Activated CD8-positive, alpha-beta T cell treated with anti-CD3 and anti-CD28 coated beads for 36 hours (primary cell): ENCODE measurements around the gene PPP4R4. TPM values are rescaled to one million over a fixed set of nuclear protein-coding genes. Genes with fewer than 3 reads are reported as not detected.

Source experiments
- ATAC-seq: fragments of 200-7000 bp; cut with Tn5 transposase; one replicate; pipeline ENCODE4 v1.10.0; 2021; ENCODE audit warnings: mild to moderate bottlenecking, moderate library complexity
- CTCF ChIA-PET: fragments of 350-600 bp; sonication (Branson Sonifier 250); formaldehyde crosslinking; loops from one replicate; lab custom pipeline; 2021; ENCODE audit warnings: antibody characterized with exemption; lab: Charles Lee
- POLR2A ChIA-PET: fragments of 350-600 bp; sonication (Branson Sonifier 250); formaldehyde crosslinking; loops from one replicate; lab custom pipeline; 2021; ENCODE audit warnings: antibody characterized with exemption; lab: Charles Lee
- DNase-seq: peaks from one replicate; pipeline ENCODE4 v3.0.0-alpha.2; 2020
- H3K27ac Mint-ChIP-seq: one replicate; pipeline ENCODE4 v1.8.0; 2021; ENCODE audit warnings: mild to moderate bottlenecking, mixed read lengths
- H3K27me3 Mint-ChIP-seq: one replicate; pipeline ENCODE4 v1.8.0; 2021; ENCODE audit warnings: mixed read lengths
- H3K36me3 Mint-ChIP-seq: one replicate; pipeline ENCODE4 v1.8.0; 2021; ENCODE audit warnings: low read depth, mixed read lengths
- H3K4me1 Mint-ChIP-seq: one replicate; pipeline ENCODE4 v1.8.0; 2021; ENCODE audit warnings: low read depth, mixed read lengths
- H3K4me3 Mint-ChIP-seq: one replicate; pipeline ENCODE4 v1.8.0; 2021; ENCODE audit warnings: mild to moderate bottlenecking, moderate library complexity, mixed read lengths
- H3K9me3 Mint-ChIP-seq: one replicate; pipeline ENCODE4 v1.8.0; 2021; ENCODE audit warnings: mixed read lengths
- intact Hi-C: fragments of 100-400 bp; cut with micrococcal nuclease; formaldehyde crosslinking; loops from one replicate; pipeline ENCODE4 v1.10.0; 2022
- total RNA-seq, 2 experiments: library from RNA; stranded (reverse); gene quantifications; one replicate each; pipeline ENCODE4 v1.2.3, GENCODE V29; 2021
- TF ChIP-seq, protein P1 (sequence below): fragments of 200-600 bp; IDR thresholded peaks from one replicate; pipeline ENCODE4 v1.8.0; 2022; ENCODE audit warnings: antibody characterized with exemption, mild to moderate bottlenecking

The PPP4R4 gene
- total RNA-seq, 2 experiments from 2014 or later = 0.63 to 1.2 TPM

DNA sequence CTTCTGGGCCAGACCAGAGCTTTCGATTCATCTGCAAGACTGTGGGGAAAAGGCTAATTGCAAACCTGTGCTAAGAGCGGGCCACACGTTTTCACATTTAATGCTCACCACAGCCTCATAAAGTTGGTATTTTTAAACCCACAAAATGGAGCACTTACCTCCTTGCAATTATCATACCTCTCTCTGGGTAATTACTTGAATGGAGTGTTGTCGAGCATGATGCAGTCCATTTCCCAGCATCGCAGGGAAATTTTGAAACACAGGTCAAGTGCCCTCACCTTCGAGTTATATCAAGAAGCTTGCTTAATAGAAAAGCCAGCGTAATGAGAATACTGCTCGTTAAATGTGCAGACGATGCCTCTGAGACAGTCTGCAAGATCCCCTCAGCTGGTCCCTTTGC, 35.9 kb upstream of the PPP4R4 start:
- ATAC-seq = no peak
- POLR2A ChIA-PET = no interaction called here
- intact Hi-C loops = loop anchor here (10.0 kb wide), 1 partner anchor 183 kb away; no protein-coding TSS in a partner anchor

DNA sequence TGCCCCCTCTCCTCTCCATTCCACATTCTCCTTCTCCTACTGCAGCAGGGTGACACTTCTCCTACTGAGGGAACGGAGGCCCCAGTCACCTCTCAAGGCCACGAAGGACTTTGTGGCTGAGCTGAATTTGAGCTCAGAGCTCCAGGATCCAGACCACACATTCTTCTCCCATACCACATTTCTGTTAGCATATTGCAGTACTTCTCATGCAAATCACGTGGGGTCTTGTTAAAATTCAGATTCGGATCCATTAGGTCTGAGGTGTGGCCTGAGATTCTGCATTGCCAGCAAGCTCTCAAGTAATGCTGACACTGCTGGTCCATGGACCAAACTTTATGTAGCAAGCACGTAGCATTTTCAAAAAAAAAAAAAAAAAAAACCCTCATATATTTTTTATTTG, 35.1 kb upstream of the PPP4R4 start:
- H3K27me3 Mint-ChIP-seq = peaks cover 12% of the 10 kb centered on the region
- TF ChIP-seq, protein P1, sequence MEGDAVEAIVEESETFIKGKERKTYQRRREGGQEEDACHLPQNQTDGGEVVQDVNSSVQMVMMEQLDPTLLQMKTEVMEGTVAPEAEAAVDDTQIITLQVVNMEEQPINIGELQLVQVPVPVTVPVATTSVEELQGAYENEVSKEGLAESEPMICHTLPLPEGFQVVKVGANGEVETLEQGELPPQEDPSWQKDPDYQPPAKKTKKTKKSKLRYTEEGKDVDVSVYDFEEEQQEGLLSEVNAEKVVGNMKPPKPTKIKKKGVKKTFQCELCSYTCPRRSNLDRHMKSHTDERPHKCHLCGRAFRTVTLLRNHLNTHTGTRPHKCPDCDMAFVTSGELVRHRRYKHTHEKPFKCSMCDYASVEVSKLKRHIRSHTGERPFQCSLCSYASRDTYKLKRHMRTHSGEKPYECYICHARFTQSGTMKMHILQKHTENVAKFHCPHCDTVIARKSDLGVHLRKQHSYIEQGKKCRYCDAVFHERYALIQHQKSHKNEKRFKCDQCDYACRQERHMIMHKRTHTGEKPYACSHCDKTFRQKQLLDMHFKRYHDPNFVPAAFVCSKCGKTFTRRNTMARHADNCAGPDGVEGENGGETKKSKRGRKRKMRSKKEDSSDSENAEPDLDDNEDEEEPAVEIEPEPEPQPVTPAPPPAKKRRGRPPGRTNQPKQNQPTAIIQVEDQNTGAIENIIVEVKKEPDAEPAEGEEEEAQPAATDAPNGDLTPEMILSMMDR = no peak
- intact Hi-C loops = loop anchor here (10.0 kb wide), 1 partner anchor 184 kb away; no protein-coding TSS in a partner anchor
- peaks cover 2% of the 10 kb centered on the region for H3K4me1 Mint-ChIP-seq
- ATAC-seq (no peak), DNase-seq (no peak)
- ChIA-PET CTCF (interaction anchor here (0.8 to 8.5 kb wide), 7 partner anchors 13 to 199 kb away, joined by 3 to 115 read pairs (median 3); no protein-coding TSS in a partner anchor), POLR2A (no interaction called here)
- no peak overlapping the region for H3K4me3 Mint-ChIP-seq
- H3K36me3 Mint-ChIP-seq = no peaks in the 10 kb centered on the region
- peaks cover 5% of the 10 kb centered on the region for H3K9me3 Mint-ChIP-seq
- no peak overlapping the region for H3K27ac Mint-ChIP-seq

More for the DNA sequence above, 35.9 kb upstream of the PPP4R4 start:
- TF ChIP-seq, protein P1 = no peak
- peaks cover 5% of the 10 kb centered on the region for H3K9me3 Mint-ChIP-seq
- no peak for DNase-seq
- H3K27me3 Mint-ChIP-seq = peaks cover 15% of the 10 kb centered on the region
- CTCF ChIA-PET = interaction anchor here (0.8 to 8.5 kb wide), 8 partner anchors 13 to 199 kb away, joined by 3 to 115 read pairs (median 4); no protein-coding TSS in a partner anchor
- H3K36me3 Mint-ChIP-seq = no peaks in the 10 kb centered on the region
- H3K4me1 Mint-ChIP-seq = peaks cover 2% of the 10 kb centered on the region
- H3K4me3 Mint-ChIP-seq = no peak overlapping the region
- no peak overlapping the region for H3K27ac Mint-ChIP-seq

DNA sequence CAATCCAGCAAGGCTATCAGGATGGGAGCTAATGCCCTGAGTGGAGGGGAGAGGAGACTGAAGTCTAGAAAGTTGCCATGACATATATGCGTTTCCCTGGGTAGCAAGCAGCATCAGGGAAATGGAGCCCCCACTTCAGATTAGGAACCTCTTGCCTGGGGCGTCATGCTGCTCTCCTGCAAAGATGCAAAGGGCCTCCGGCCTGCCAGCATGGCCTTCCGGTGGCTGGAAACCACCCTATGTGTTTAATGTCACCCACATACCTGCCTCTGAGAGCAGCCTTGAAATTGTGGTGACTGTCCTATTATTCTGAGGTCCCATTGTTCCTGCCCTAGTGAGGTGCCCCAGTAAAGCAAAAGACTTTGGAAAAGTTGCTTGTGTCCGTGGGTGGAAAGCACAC, 34.7 kb upstream of the PPP4R4 start:
- H3K4me3 Mint-ChIP-seq = no peak overlapping the region
- peaks cover 3% of the 10 kb centered on the region for H3K4me1 Mint-ChIP-seq
- H3K27me3 Mint-ChIP-seq = peaks cover 12% of the 10 kb centered on the region
- TF ChIP-seq, protein P1 = no peak
- H3K27ac Mint-ChIP-seq = no peak overlapping the region
- POLR2A ChIA-PET = no interaction called here
- H3K9me3 Mint-ChIP-seq = peaks cover 5% of the 10 kb centered on the region
- intact Hi-C loops = loop anchor here (10.0 kb wide), 1 partner anchor 185 kb away; no protein-coding TSS in a partner anchor
- DNase-seq (no peak), ATAC-seq (no peak)
- H3K36me3 Mint-ChIP-seq = no peaks in the 10 kb centered on the region
- CTCF ChIA-PET = interaction anchor here (1.1 to 8.5 kb wide), 5 partner anchors 12 to 200 kb away, joined by 3 to 115 read pairs (median 4); no protein-coding TSS in a partner anchor

DNA sequence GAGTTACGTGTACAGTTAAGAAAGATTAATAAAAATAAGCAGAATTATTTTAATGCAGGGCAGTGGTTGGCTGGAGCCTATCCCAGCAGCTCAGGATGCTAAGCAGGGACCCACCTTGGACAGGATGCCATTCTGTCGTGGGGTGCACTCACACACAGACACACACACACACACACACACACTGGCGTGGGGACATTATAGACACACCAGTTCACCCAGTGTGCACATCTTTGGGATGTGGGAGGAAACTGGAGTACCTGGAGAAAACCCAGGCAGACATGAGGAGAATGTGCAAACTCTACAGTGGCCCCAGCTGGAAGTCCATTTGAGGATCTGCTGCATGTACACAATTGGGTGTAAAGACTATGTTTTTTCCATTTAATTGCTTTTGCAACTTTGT, 31.9 kb upstream of the PPP4R4 start:
- CTCF ChIA-PET = interaction anchor here (1.0 to 8.5 kb wide), 8 partner anchors 10 to 344 kb away, joined by 3 to 92 read pairs (median 5); no protein-coding TSS in a partner anchor
- TF ChIP-seq, protein P1 = no peak
- POLR2A ChIA-PET = no interaction called here
- Mint-ChIP-seq H3K4me1 (peaks cover 11% of the 10 kb centered on the region), H3K27me3 (peaks cover 2% of the 10 kb centered on the region), H3K27ac (no peak overlapping the region), H3K9me3 (peaks cover under 1% of the 10 kb centered on the region), H3K4me3 (no peak overlapping the region), H3K36me3 (no peaks in the 10 kb centered on the region)
- intact Hi-C loops = no loop called here
- ATAC-seq = no peak
- no peak for DNase-seq

DNA sequence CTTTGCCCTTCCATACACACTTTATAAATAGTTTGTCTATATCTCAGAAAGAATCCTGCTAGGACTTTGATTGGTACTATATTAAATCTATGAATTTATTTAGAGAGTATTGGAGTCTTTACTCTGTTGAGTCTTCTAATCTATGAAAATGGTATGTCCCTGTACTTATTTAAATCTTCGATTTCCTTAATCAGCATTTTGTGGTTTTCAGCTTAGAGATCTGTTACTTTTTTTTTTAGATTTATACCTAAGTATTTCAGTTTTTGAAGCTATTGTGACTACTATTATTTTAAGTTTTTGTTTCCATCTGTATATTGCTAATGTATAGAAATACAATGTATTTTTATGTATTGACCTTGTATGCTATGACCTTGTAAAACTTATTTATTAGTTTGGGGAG, 31.3 kb upstream of the PPP4R4 start:
- Mint-ChIP-seq H3K4me3 (no peak overlapping the region), H3K36me3 (no peaks in the 10 kb centered on the region), H3K4me1 (peaks cover 16% of the 10 kb centered on the region), H3K27ac (no peak overlapping the region), H3K27me3 (peaks cover 1% of the 10 kb centered on the region), H3K9me3 (peaks cover 1% of the 10 kb centered on the region)
- ChIA-PET CTCF (interaction anchor here (1.0 to 8.5 kb wide), 9 partner anchors 10 to 344 kb away, joined by 3 to 92 read pairs (median 5); no protein-coding TSS in a partner anchor), POLR2A (no interaction called here)
- TF ChIP-seq, protein P1 = no peak
- ATAC-seq = no peak
- no peak for DNase-seq
- intact Hi-C loops = no loop called here
